GM12878 (cell line): ENCODE data around the gene HTT-AS. TPM values are rescaled to one million over a fixed set of nuclear protein-coding genes. Genes with fewer than 3 reads are reported as not detected.

Experiments used
- ATAC-seq: fragments of 200-7000 bp; cut with Tn5 transposase; 3 replicates; pipeline ENCODE4 v1.9.1; 2020; ENCODE audit warnings: mild to moderate bottlenecking, moderate library complexity
- BruUV-seq: library from RNA; stranded (reverse); fragments of 400-500 nt; replicated peaks from 2 replicates; lab custom pipeline; 2021; lab: Mats Ljungman, UMichigan
- CTCF ChIA-PET: fragments of 300-600 bp; sonication (Branson Sonifier 250); formaldehyde crosslinking; extraction: SDS; loops from one replicate; lab custom pipeline; 2021; ENCODE audit warnings: inconsistent platforms; lab: Yijun Ruan, JAX
- POLR2A ChIA-PET: fragments of 350-600 bp; formaldehyde crosslinking; extraction: SDS; loops from one replicate; lab custom pipeline; 2021; ENCODE audit warnings: inconsistent platforms; lab: Charles Lee
- RAD21 ChIA-PET: fragments of 300-600 bp; sonication (Branson Sonifier 250); formaldehyde crosslinking; loops from one replicate; lab custom pipeline; 2023; ENCODE audit warnings: antibody characterized with exemption; ENCODE audit not compliant: unreplicated experiment; lab: Charles Lee
- SMC1A ChIA-PET: fragments of 300-600 bp; sonication (Branson Sonifier 250); formaldehyde crosslinking; loops from one replicate; lab custom pipeline; 2023; ENCODE audit not compliant: unreplicated experiment, uncharacterized antibody; lab: Charles Lee
- DNase-seq: peaks from one replicate; pipeline ENCODE4 v3.0.0-alpha.2; 2011; ENCODE audit warnings: low read depth, low spot score
- FAIRE-seq: peaks from 3 replicates; lab custom pipeline; 2011; peaks lifted over from hg19 to GRCh38; lab: Jason Lieb, UNC
- H2AFZ ChIP-seq: 2 replicates; pipeline ENCODE4 v1.6.0; 2011; ENCODE audit warnings: low read depth, low read length, control low read depth; ENCODE audit not compliant: control insufficient read depth
- H3K27ac ChIP-seq: 2 replicates; pipeline ENCODE4 v1.5.1; 2011; ENCODE audit warnings: control low read depth; ENCODE audit not compliant: control insufficient read depth, insufficient read depth
- H3K27me3 ChIP-seq, 2 experiments: replicated peaks in 1 of 2; 2 replicates each; pipeline versions ENCODE4 v1.6.0 to v1.6.1; 2011; ENCODE audit warnings: low read length in 1 of 2; ENCODE audit not compliant: control insufficient read depth in 2 of 2, insufficient read depth in 2 of 2
- H3K36me3 ChIP-seq, 2 experiments: 2 replicates each; pipeline ENCODE4 v1.5.1; 2011; ENCODE audit warnings: low read length in 1 of 2; ENCODE audit not compliant: control insufficient read depth in 2 of 2, insufficient read depth in 2 of 2
- H3K4me1 ChIP-seq: 2 replicates; pipeline ENCODE4 v1.6.1; 2011; ENCODE audit warnings: mild to moderate bottlenecking, low read length, moderate library complexity, mixed read lengths; ENCODE audit not compliant: control insufficient read depth, insufficient read depth
- H3K4me2 ChIP-seq: 2 replicates; pipeline ENCODE4 v1.6.0; 2011; ENCODE audit warnings: control low read depth; ENCODE audit not compliant: control insufficient read depth, insufficient read depth
- H3K4me3 ChIP-seq: fragments of 200-600 bp; sonication (generic); 2 replicates; pipeline ENCODE4 v1.5.1; 2016
- H3K79me2 ChIP-seq: 2 replicates; pipeline ENCODE4 v1.6.0; 2011; ENCODE audit warnings: low read length; ENCODE audit not compliant: control insufficient read depth, insufficient read depth
- H3K9ac ChIP-seq: 2 replicates; pipeline ENCODE4 v1.8.0; 2011; ENCODE audit warnings: low read length, control low read depth, mixed read lengths; ENCODE audit not compliant: control insufficient read depth, insufficient read depth
- H3K9me3 ChIP-seq: replicated peaks from 3 replicates; pipeline ENCODE4 v1.5.1; 2011; ENCODE audit warnings: mild to moderate bottlenecking, low read length; ENCODE audit not compliant: control insufficient read depth, insufficient read depth
- H4K20me1 ChIP-seq: 2 replicates; pipeline ENCODE4 v1.6.0; 2011; ENCODE audit not compliant: control insufficient read depth, insufficient read depth
- POLR2A ChIP-seq: IDR thresholded peaks from 2 replicates; pipeline ENCODE4 v1.6.1; 2011; ENCODE audit warnings: low read depth, mild to moderate bottlenecking, low read length
- PRDM15 ChIP-seq: fragments of 450-650 bp; formaldehyde crosslinking; IDR thresholded peaks from 2 replicates; pipeline ENCODE4 v1.4.0; 2020; ENCODE audit warnings: mild to moderate bottlenecking, moderate library complexity
- WGBS: methylation state at CpG from one replicate; pipeline ENCODE4 v1.1.6; 2016; ENCODE audit warnings: low lambda C conversion rate; ENCODE audit not compliant: insufficient replicate concordance, insufficient coverage; ENCODE audit errors: missing lambda C conversion rate; 5-methylcytosine and 5-hydroxymethylcytosine counted together
- in situ Hi-C: fragments of 300-500 bp; cut with MboI; formaldehyde crosslinking; loops from 9 replicates; pipeline ENCODE4 v1.14.3; 2018; ENCODE audit warnings: mixed read lengths
- intact Hi-C: fragments of 100-400 bp; cut with micrococcal nuclease; formaldehyde crosslinking; loops from one replicate; pipeline ENCODE4 v1.14.2; 2022; ENCODE audit not compliant: unreplicated experiment
- polyA plus RNA-seq, 11 experiments: library from polyadenylated mRNA; depleted of rRNA in 4 of 11; unstranded in 6 of 11; stranded (reverse) in 5 of 11; fragments of >200 nt; fragmentation: Nextera tagmentation in 4 of 11; fragmentation: Illumina TruSeq in 1 of 11; extraction: Ambion mirVana in 4 of 11; extraction: Trizol in 1 of 11; gene quantifications; 1 replicate in 1 of 11; 2 replicates in 10 of 11; pipeline versions ENCODE4 v1.2.1 to v1.2.3, GENCODE V29; 2011 to 2016; ENCODE audit warnings: inconsistent platforms in 2 of 11, missing spikeins in 2 of 11, low read depth in 1 of 11
- total RNA-seq, 4 experiments: library from RNA; depleted of rRNA in 3 of 4; stranded (reverse); fragments of >200 nt in 3 of 4; fragmentation: Illumina TruSeq in 1 of 4; extraction: Trizol in 1 of 4; gene quantifications; 2 replicates each; pipeline versions ENCODE4 v1.2.1 to v1.2.3, GENCODE V29; 2013 to 2021

Gene HTT-AS
- total and polyA plus RNA-seq, 10 of the 15 experiments (the other 5 are each of a cell fraction or from before 2014, with no cell fraction given), result not detected

GRCh38 chr4:3122081-3122563 is 47.8 kb upstream of the HTT-AS start:
- FAIRE-seq (no peak), DNase-seq (no peak), ATAC-seq (no peak)
- Histone ChIP-seq H3K36me3 (peaks cover 18 to 58% of the 10 kb centered on the region in 2 experiments), H3K9me3 (no peaks in the 10 kb centered on the region), H3K4me1 (no peaks in the 10 kb centered on the region), H2AFZ (no peak overlapping the region), H3K4me2 (no peak overlapping the region), H4K20me1 (no peaks in the 10 kb centered on the region), H3K27ac (no peak overlapping the region), H3K4me3 (no peak overlapping the region), H3K79me2 (no peaks in the 10 kb centered on the region), H3K27me3 (no peaks in the 10 kb centered on the region), H3K9ac (no peak overlapping the region)
- ChIA-PET SMC1A (interaction anchor here (0.7 to 2.2 kb wide), 4 partner anchors 10 to 76 kb away, joined by 4 to 14 read pairs (median 6); no protein-coding TSS in a partner anchor), CTCF (interaction anchor here (0.6 to 1.9 kb wide), 5 partner anchors 14 to 127 kb away, joined by 3 to 9 read pairs (median 3); no protein-coding TSS in a partner anchor), POLR2A (interaction anchor here (0.6 kb wide), 1 partner anchor 18 kb away, joined by 4 read pairs; no protein-coding TSS in a partner anchor), RAD21 (no interaction called here)
- intact Hi-C loops, result no loop called here
- no peak for TF ChIP-seq PRDM15 (CRISPR knock-in tag)
- TF ChIP-seq POLR2A, result peak; percentile 30; the same call in 1 of the 2 replicates
- 77% methylated on average over 9 of the region's 9 CpGs for WGBS
- in situ Hi-C loops, result no loop called here
- no TSS peak for BruUV-seq
